ENCODE results near the gene CLNK.

GRCh38 chr4:10625131-10625530, 59.4 kb downstream of the CLNK start:
- no peak for TF ChIP-seq POLR2A (IDR thresholded peaks at IDR 0.05)
- TF ChIP-seq CTCF (IDR thresholded peaks at IDR 0.05) = no peak
- TF ChIP-seq POLR2AphosphoS5 (IDR thresholded peaks at IDR 0.05; ENCODE audit: insufficient read depth in 1 of 2, low read depth in 1 of 2) = no peak
